ENCODE results near the gene ABHD4. TPM values are rescaled to one million over a fixed set of nuclear protein-coding genes. Genes with fewer than 3 reads are reported as not detected.

Gene ABHD4
- total RNA-seq, 1 experiment from 2014 or later, result 11.6 TPM

Other genes with a start within 250 kb of the ABHD4 start
- 157 and 227 TPM in 2 replicates for gene DAD1, start 9.1 kb upstream of the ABHD4 start, total RNA-seq (2014; rRNA removed; shearing (Covaris generic))
- gene OR6J1, start 46.1 kb downstream of the ABHD4 start, total RNA-seq (2014; rRNA removed; shearing (Covaris generic)), result not detected in 2 replicates
- gene OXA1L, start 168.4 kb downstream of the ABHD4 start, total RNA-seq (2014; rRNA removed; shearing (Covaris generic)), result 44.4 and 46.2 TPM in 2 replicates
- gene SLC7A7, start 217.1 kb downstream of the ABHD4 start, total RNA-seq (2014; rRNA removed; shearing (Covaris generic)), result 0.74 TPM in 1 of 2 replicates, not detected in the other
- 72.1 and 163 TPM in 2 replicates for gene MRPL52, start 231.6 kb downstream of the ABHD4 start, total RNA-seq (2014; rRNA removed; shearing (Covaris generic))
- gene MMP14, start 238.3 kb downstream of the ABHD4 start, total RNA-seq (2014; rRNA removed; shearing (Covaris generic)), result 82.4 and 92.9 TPM in 2 replicates

Measured in A172 (cell line).